ENCODE results near the gene NDN. TPM values are rescaled to one million over a fixed set of nuclear protein-coding genes. Genes with fewer than 3 reads are reported as not detected.
"Not testable (repeated sequence)": the region's sequence is repeated elsewhere in the genome, so short reads cannot be mapped to it uniquely, and the experiment has no call there.

Gene NDN, protein sequence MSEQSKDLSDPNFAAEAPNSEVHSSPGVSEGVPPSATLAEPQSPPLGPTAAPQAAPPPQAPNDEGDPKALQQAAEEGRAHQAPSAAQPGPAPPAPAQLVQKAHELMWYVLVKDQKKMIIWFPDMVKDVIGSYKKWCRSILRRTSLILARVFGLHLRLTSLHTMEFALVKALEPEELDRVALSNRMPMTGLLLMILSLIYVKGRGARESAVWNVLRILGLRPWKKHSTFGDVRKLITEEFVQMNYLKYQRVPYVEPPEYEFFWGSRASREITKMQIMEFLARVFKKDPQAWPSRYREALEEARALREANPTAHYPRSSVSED
- 10 to 100 TPM; 16.0 to 17.8 TPM for total RNA-seq

DNA sequence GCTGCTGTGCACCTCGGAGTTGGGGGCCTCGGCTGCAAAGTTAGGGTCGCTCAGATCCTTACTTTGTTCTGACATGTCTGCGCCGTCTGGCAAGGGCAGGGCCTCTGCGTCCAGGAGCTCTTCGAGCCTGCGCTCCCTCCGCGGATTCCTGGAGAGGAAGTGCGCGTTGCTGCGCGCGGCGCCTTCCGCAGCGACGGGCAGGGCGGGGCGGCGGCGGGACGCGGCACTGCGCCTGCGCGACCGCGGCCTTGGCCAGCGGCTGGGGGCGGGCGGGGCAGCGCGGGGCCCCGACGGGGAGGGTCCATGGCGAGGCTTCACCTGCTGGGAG lies at the start of gene NDN:
TSS of gene NDN (minus strand) at position 163 of the 328 bp plus-strand sequence. CDS start at position 75, 88 bp downstream.
- intact Hi-C loops (cut with DNase I): no loop called here
- no peaks in the 10 kb centered on the region for H3K36me3 ChIP-seq
- no peaks in the 10 kb centered on the region for H3K27me3 ChIP-seq
- peak within 1 kb of the TSS; percentile 46 to 60 for H3K9ac ChIP-seq (ENCODE audit: low read depth in 2 of 2, low read length in 2 of 2)
- H3K9me3 ChIP-seq: no peaks in the 10 kb centered on the region
- DNase-seq: peak; percentile 45
- no peaks in the 10 kb centered on the region for H3K4me1 ChIP-seq
- H3K4me3 ChIP-seq: peak within 1 kb of the TSS; percentile 48
- H3K27ac ChIP-seq: no peak within 1 kb of the TSS
- TF ChIP-seq, protein P1, sequence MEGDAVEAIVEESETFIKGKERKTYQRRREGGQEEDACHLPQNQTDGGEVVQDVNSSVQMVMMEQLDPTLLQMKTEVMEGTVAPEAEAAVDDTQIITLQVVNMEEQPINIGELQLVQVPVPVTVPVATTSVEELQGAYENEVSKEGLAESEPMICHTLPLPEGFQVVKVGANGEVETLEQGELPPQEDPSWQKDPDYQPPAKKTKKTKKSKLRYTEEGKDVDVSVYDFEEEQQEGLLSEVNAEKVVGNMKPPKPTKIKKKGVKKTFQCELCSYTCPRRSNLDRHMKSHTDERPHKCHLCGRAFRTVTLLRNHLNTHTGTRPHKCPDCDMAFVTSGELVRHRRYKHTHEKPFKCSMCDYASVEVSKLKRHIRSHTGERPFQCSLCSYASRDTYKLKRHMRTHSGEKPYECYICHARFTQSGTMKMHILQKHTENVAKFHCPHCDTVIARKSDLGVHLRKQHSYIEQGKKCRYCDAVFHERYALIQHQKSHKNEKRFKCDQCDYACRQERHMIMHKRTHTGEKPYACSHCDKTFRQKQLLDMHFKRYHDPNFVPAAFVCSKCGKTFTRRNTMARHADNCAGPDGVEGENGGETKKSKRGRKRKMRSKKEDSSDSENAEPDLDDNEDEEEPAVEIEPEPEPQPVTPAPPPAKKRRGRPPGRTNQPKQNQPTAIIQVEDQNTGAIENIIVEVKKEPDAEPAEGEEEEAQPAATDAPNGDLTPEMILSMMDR (IDR thresholded peaks at IDR 0.05): no peak

DNA sequence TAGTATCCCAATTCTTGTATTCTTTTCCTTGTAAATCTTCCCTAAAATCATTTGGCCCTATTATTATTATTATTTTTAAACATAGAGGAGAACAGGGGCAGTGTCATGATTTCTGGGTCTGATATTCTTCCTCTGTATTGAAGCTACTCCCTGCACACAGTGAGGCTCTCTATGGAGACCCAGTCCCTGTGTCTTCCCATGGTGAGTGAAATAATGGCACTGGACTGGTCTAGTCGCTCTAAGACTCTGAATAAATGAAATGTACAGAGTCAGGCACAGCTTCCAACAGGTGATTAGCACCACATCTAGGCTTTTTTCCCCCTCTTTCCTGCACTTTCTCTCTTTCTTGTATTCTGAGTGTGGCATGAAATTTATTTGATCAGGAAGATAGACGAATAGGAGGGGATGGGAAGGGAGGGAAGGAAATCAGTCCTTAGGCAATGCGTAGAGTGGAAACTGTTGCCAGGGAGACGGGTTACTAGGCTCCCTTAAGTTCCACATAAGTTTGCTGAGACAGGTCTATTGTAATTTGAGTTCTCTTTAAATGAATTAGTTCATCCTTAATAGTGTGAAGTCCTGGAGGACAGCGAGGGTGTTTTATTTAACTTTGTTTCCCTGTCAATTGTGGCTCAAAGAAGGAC lies 49.0 kb upstream of the NDN start:
- Histone ChIP-seq H3K9me3 (no peaks in the 10 kb centered on the region), H3K27me3 (no peaks in the 10 kb centered on the region), H3K4me3 (no peak overlapping the region), H3K4me1 (no peaks in the 10 kb centered on the region), H3K27ac (no peak overlapping the region), H3K36me3 (no peaks in the 10 kb centered on the region), H3K9ac (ENCODE audit: low read depth in 2 of 2, low read length in 2 of 2) (no peak overlapping the region)
- intact Hi-C loops (cut with DNase I): no loop called here
- no peak for DNase-seq
- TF ChIP-seq, protein P1 (IDR thresholded peaks at IDR 0.05): no peak

DNA sequence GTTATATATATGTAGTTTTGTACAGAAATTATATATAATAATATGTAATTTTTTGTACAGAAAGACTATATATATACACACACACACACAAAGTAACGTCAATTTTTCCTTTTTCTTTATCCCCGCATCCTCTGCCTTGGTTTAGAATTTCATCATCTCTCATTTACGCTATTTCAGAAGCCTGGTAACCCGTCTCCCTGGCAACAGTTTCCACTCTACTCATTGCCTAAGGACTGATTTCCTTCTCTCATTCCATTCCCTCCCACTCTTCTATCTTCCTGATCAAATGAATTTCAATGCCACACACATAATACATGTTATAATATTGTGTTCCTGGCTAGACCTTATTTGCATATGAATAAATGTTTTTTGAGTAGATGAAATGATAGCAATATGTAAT lies 47.8 kb upstream of the NDN start:
- intact Hi-C loops (cut with DNase I): no loop called here
- Histone ChIP-seq H3K4me1 (no peaks in the 10 kb centered on the region), H3K9me3 (no peaks in the 10 kb centered on the region), H3K27ac (no peak overlapping the region), H3K27me3 (no peaks in the 10 kb centered on the region), H3K36me3 (no peaks in the 10 kb centered on the region), H3K9ac (ENCODE audit: low read depth in 2 of 2, low read length in 2 of 2) (no peak overlapping the region), H3K4me3 (no peak overlapping the region)
- DNase-seq: no peak
- TF ChIP-seq, protein P1 (IDR thresholded peaks at IDR 0.05): no peak

DNA sequence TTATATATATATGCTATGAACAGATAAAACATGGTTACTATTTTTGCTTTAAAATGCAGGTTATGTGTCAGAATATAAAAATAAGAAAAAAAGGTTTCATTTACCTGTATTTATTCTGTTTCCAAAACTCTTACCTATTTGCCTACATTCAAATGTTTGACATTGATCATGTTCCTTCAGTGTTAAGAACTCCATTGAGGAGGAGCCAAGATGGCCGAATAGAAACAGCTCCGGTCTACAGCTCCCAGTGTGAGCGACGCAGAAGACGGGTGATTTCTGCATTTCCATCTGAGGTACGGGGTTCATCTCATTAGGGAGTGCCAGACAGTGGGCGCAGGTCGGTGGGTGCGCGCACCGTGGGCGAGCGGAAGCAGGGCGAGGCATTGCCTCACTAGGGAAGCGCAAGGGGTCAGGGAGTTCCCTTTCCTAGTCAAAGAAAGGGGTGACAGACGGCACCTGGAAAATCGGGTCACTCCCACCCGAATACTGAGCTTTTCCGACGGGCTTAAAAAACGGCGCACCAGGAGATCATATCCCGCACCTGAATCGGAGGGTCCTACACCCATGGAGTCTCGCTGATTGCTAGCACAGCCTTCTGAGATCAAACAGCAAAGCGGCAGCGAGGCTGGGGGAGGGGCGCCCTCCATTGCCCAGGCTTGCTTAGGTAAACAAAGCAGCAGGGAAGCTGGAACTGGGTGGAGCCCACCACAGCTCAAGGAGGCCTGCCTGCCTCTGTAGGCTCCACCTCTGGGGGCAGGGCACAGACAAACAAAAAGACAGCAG lies 27.0 kb upstream of the NDN start:
- H3K27ac ChIP-seq; H3K27me3 ChIP-seq; H3K4me3 ChIP-seq; H3K9ac ChIP-seq (ENCODE audit: low read depth in 2 of 2, low read length in 2 of 2); H3K9me3 ChIP-seq; intact Hi-C loops (cut with DNase I); H3K4me1 ChIP-seq; H3K36me3 ChIP-seq: not testable (repeated sequence)
- peak; percentile 27 for DNase-seq

DNA sequence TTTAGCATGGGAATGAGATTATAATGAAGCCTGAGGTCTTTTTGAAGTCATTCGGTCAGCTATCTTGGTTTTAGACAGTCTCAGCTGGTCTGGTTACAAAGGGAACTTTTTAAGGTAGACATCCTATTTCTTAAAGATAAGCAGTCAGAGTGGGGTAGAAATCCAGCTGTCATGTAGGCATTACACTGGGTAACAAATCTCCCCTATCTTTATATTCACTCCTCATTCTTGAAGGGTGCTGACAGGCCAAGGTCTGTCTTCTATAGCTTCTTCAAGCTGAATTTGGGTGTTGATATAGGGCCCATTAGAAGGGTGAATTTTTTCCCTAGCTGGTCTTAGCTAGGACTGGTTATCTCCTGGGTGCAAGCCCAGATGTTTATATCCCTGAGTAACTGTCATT lies 21.2 kb upstream of the NDN start:
- intact Hi-C loops (cut with DNase I): no loop called here
- DNase-seq: no peak
- TF ChIP-seq, protein P1 (IDR thresholded peaks at IDR 0.05): no peak

More for the DNA sequence above, 21.2 kb upstream of the NDN start:
- H3K9me3 ChIP-seq: peaks cover 1% of the 10 kb centered on the region
- H3K27ac ChIP-seq: no peak overlapping the region
- no peak overlapping the region for H3K9ac ChIP-seq (ENCODE audit: low read depth in 2 of 2, low read length in 2 of 2)
- H3K4me3 ChIP-seq: no peak overlapping the region
- H3K36me3 ChIP-seq: no peaks in the 10 kb centered on the region
- H3K27me3 ChIP-seq: no peaks in the 10 kb centered on the region
- H3K4me1 ChIP-seq: no peaks in the 10 kb centered on the region
